Measurements from ENCODE around the gene LRIT1. TPM values are rescaled to one million over a fixed set of nuclear protein-coding genes. Genes with fewer than 3 reads are reported as not detected.

LRIT1 gene
- not detected for total RNA-seq

DNA sequence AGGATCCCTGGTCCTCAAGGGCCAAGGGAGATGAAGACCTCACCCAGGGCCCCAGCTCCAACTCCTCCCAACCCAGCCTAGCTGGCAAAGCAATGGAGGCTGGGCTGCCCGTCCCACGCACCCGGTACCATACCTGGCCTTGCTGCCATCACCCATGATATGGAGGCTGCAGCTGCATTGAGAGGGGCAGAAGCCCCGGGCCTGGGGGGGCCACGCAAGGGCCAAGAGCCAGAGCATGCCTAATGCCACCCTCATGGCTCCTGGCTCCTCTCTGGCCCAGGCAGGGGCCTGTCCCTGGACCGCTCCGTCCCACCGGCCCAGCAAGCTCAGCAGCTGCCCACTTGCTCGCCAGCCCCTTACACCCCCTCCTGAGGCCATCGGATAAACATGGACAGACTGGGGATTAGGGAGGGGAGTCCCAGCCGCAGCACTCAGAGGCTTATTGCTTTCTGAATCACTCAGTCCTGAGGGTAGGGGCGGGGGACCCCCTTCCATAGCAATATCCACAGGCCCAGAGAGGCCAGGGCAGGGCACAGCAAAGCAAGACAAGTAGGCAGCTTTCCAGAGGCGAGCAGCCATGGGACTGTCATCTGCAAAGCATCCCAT lies at the start of gene LRIT1:
Gene LRIT1, minus strand, starts transcription at position 362 of the 606 bp plus-strand sequence. Its CDS starts 107 bp downstream, at position 255.

GRCh38 chr10:84244651-84245270 lies 3.4 kb upstream of the LRIT1 start, which contains the start of gene RGR:
RGR (plus strand) TSS chr10:84245053; CDS start chr10:84245091, 38 bp downstream.

GRCh38 chr10:84225427-84226173 lies 15.7 kb downstream of the LRIT1 start, which contains the start of gene LRIT2:
LRIT2 (minus strand) TSS chr10:84225544; CDS start chr10:84225520, 24 bp downstream.

GRCh38 chr10:84194424-84195043 lies 46.8 kb downstream of the LRIT1 start, which contains the start of gene CDHR1:
CDHR1 (plus strand) TSS chr10:84194537; CDS start chr10:84194761, 224 bp downstream.

Other genes with a start within 250 kb of the LRIT1 start
- 100 to 1,000 TPM; 104 to 106 TPM for gene GHITM, start 102.0 kb downstream of the LRIT1 start, total RNA-seq
- gene GPR15LG, start 67.7 kb downstream of the LRIT1 start, total RNA-seq, result not detected
- gene CDHR1, start 47.0 kb downstream of the LRIT1 start, total RNA-seq, result under 1 TPM; 0.30 to 0.41 TPM
- gene LRIT2, start 16.0 kb downstream of the LRIT1 start, total RNA-seq, result not detected
- gene RGR, start 3.5 kb upstream of the LRIT1 start, total RNA-seq, result not detected
- gene CCSER2, start 87.0 kb upstream of the LRIT1 start, total RNA-seq, result 10 to 100 TPM; 84.4 to 85.1 TPM